H1 (cell line): ENCODE results near the gene CADM2. TPM values are rescaled to one million over a fixed set of nuclear protein-coding genes. Genes with fewer than 3 reads are reported as not detected.

ENCODE experiments used
- CTCF ChIA-PET: fragments of 300-600 bp; sonication (Branson Sonifier 250); formaldehyde crosslinking; loops from one replicate; lab custom pipeline; 2021; ENCODE audit not compliant: partially characterized antibody; lab: Charles Lee
- POLR2A ChIA-PET: fragments of 300-600 bp; sonication (Branson Sonifier 250); formaldehyde crosslinking; loops from one replicate; lab custom pipeline; 2021; ENCODE audit warnings: inconsistent platforms; ENCODE audit not compliant: partially characterized antibody; lab: Charles Lee
- DNase-seq, 2 experiments: peaks; one replicate each; pipeline versions ENCODE4 v3.0.0 to v3.0.0-alpha.2; 2010 to 2022; ENCODE audit warnings: low spot score in 2 of 2, low read depth in 1 of 2, mixed read lengths in 1 of 2
- FAIRE-seq: peaks from 2 replicates; lab custom pipeline; 2011; peaks lifted over from hg19 to GRCh38; lab: Jason Lieb, UNC
- H2AFZ ChIP-seq: 2 replicates; pipeline ENCODE4 v1.8.1; 2012; ENCODE audit warnings: low read length, inconsistent platforms
- H2AK5ac ChIP-seq: 2 replicates; pipeline ENCODE4 v1.6.1; 2013; ENCODE audit warnings: low read depth, low read length
- H2BK120ac ChIP-seq: replicated peaks from 2 replicates; pipeline ENCODE3; 2013; ENCODE audit warnings: low read depth, low read length, inconsistent platforms
- H2BK12ac ChIP-seq: 2 replicates; pipeline ENCODE4 v1.6.1; 2013; ENCODE audit warnings: low read depth, low read length
- H2BK15ac ChIP-seq: 2 replicates; pipeline ENCODE4 v1.6.1; 2013; ENCODE audit warnings: low read length
- H2BK20ac ChIP-seq: 2 replicates; pipeline ENCODE4 v1.6.1; 2013; ENCODE audit warnings: low read length
- H2BK5ac ChIP-seq: 2 replicates; pipeline ENCODE4 v1.6.1; 2013; ENCODE audit warnings: low read depth, low read length
- H3K14ac ChIP-seq: 2 replicates; pipeline ENCODE4 v1.6.1; 2013; ENCODE audit warnings: inconsistent platforms; ENCODE audit not compliant: insufficient read length
- H3K18ac ChIP-seq: 2 replicates; pipeline ENCODE4 v1.6.1; 2013; ENCODE audit warnings: low read length; ENCODE audit errors: extremely low read depth
- H3K23ac ChIP-seq: 2 replicates; pipeline ENCODE4 v1.6.1; 2013; ENCODE audit warnings: inconsistent platforms; ENCODE audit not compliant: insufficient read length
- H3K23me2 ChIP-seq: 2 replicates; pipeline ENCODE4 v1.6.1; 2013; ENCODE audit warnings: low read depth, low read length
- H3K27ac ChIP-seq: 2 replicates; pipeline ENCODE4 v1.6.1; 2011; ENCODE audit warnings: low read depth, low read length, inconsistent platforms
- H3K27me3 ChIP-seq, 4 experiments: replicated peaks in 1 of 4; 1 replicate in 1 of 4; 2 replicates in 3 of 4; pipeline versions ENCODE4 v1.6.1 to v1.8.1; 2011 to 2013; ENCODE audit warnings: low read length in 3 of 4, mild to moderate bottlenecking in 3 of 4, inconsistent platforms in 2 of 4, mixed read lengths in 2 of 4, moderate library complexity in 1 of 4; ENCODE audit not compliant: control insufficient read depth in 3 of 4, insufficient read depth in 3 of 4; ENCODE audit errors: extremely low read depth in 1 of 4
- H3K36me3 ChIP-seq, 4 experiments: 2 replicates each; pipeline versions ENCODE4 v1.6.1 to v1.8.1; 2011 to 2013; ENCODE audit warnings: mild to moderate bottlenecking in 4 of 4, low read length in 3 of 4, moderate library complexity in 2 of 4, control low read depth in 1 of 4, inconsistent platforms in 1 of 4; ENCODE audit not compliant: insufficient read depth in 4 of 4, control insufficient read depth in 2 of 4
- H3K4ac ChIP-seq: replicated peaks from 2 replicates; pipeline ENCODE3; 2013; ENCODE audit warnings: low read length, low read depth, mixed read lengths, inconsistent platforms; ENCODE audit not compliant: insufficient read length
- H3K4me1 ChIP-seq, 4 experiments: replicated peaks in 1 of 4; 1 replicate in 1 of 4; 2 replicates in 3 of 4; pipeline versions ENCODE4 v1.6.1 to v1.8.1; 2011 to 2013; ENCODE audit warnings: low read length in 3 of 4, inconsistent platforms in 2 of 4, mixed read lengths in 1 of 4; ENCODE audit not compliant: insufficient read depth in 4 of 4, control insufficient read depth in 3 of 4
- H3K4me2 ChIP-seq, 2 experiments: 2 replicates each; pipeline versions ENCODE4 v1.6.1 to v1.8.1; 2011 to 2013; ENCODE audit warnings: low read depth in 2 of 2, low read length in 2 of 2, control low read depth in 1 of 2, inconsistent platforms in 1 of 2, mild to moderate bottlenecking in 1 of 2; ENCODE audit not compliant: insufficient read depth in 1 of 2
- H3K4me3 ChIP-seq, 4 experiments: fragments of 200-600, 300-600 bp in 1 of 4; sonication (generic), shearing (Covaris generic), sonication (Bioruptor Twin) in 1 of 4; 2 replicates each; pipeline versions ENCODE4 v1.5.1 to v1.8.1; 2011 to 2016; ENCODE audit warnings: low read length in 4 of 4, low read depth in 3 of 4, control low read depth in 2 of 4, inconsistent platforms in 2 of 4, mild to moderate bottlenecking in 2 of 4, mixed read lengths in 1 of 4, moderate library complexity in 1 of 4; ENCODE audit not compliant: insufficient read depth in 2 of 4; ENCODE audit errors: extremely low read depth in 1 of 4
- H3K56ac ChIP-seq: replicated peaks from 2 replicates; pipeline ENCODE3; 2013; ENCODE audit warnings: low read depth, mild to moderate bottlenecking, mixed read lengths, low read length, inconsistent platforms; ENCODE audit not compliant: insufficient read length
- H3K79me1 ChIP-seq: 2 replicates; pipeline ENCODE4 v1.6.1; 2013; ENCODE audit warnings: low read depth, low read length, control low read depth
- H3K79me2 ChIP-seq, 2 experiments: 2 replicates each; pipeline versions ENCODE4 v1.6.1 to v1.8.1; 2012 to 2013; ENCODE audit warnings: low read length in 2 of 2, mild to moderate bottlenecking in 2 of 2, inconsistent platforms in 1 of 2; ENCODE audit not compliant: insufficient read depth in 2 of 2, control insufficient read depth in 1 of 2
- H3K9ac ChIP-seq, 4 experiments: replicated peaks in 1 of 4; 1 replicate in 1 of 4; 2 replicates in 3 of 4; pipeline versions ENCODE4 v1.6.1 to v1.8.1; 2011 to 2013; ENCODE audit warnings: low read depth in 3 of 4, low read length in 3 of 4, control low read depth in 2 of 4, mild to moderate bottlenecking in 2 of 4, moderate library complexity in 2 of 4, inconsistent platforms in 1 of 4; ENCODE audit errors: extremely low read depth in 1 of 4
- H3K9me3 ChIP-seq, 2 experiments: 2 replicates each; pipeline versions ENCODE4 v1.6.1 to v1.8.1; 2012 to 2013; ENCODE audit warnings: mild to moderate bottlenecking in 2 of 2, moderate library complexity in 2 of 2, control low read depth in 1 of 2, inconsistent platforms in 1 of 2, low read depth in 1 of 2, low read length in 1 of 2, mixed read lengths in 1 of 2; ENCODE audit not compliant: insufficient read depth in 2 of 2
- H4K20me1 ChIP-seq, 2 experiments: replicated peaks in 1 of 2; 2 replicates each; pipeline versions ENCODE3 to v1.8.1; 2011 to 2013; ENCODE audit warnings: inconsistent platforms in 2 of 2, low read length in 2 of 2, mild to moderate bottlenecking in 1 of 2; ENCODE audit not compliant: insufficient read depth in 2 of 2, control insufficient read depth in 1 of 2
- H4K5ac ChIP-seq: 2 replicates; pipeline ENCODE4 v1.6.1; 2013; ENCODE audit warnings: low read length, low read depth, mixed read lengths, inconsistent platforms; ENCODE audit not compliant: insufficient read length
- H4K8ac ChIP-seq: 2 replicates; pipeline ENCODE4 v1.8.0; 2013; ENCODE audit warnings: mild to moderate bottlenecking, moderate library complexity, low read length, inconsistent platforms; ENCODE audit not compliant: insufficient read depth; ENCODE audit errors: extremely low read depth
- H4K91ac ChIP-seq: replicated peaks from 2 replicates; pipeline ENCODE3; 2013; ENCODE audit warnings: low read length, mixed read lengths, inconsistent platforms; ENCODE audit not compliant: insufficient read length
- ASH2L ChIP-seq: fragments of 200-600, 300-600 bp; sonication (generic); IDR thresholded peaks from one replicate; pipeline ENCODE4 v1.7.1; 2017; ENCODE audit warnings: low read length
- CBX8 ChIP-seq: fragments of 300-800, 300-1000 bp; sonication (generic); IDR thresholded peaks from 2 replicates; pipeline ENCODE4 v1.7.1; 2016; ENCODE audit warnings: low read depth, low read length, borderline replicate concordance
- CREB1 ChIP-seq: IDR thresholded peaks from 2 replicates; pipeline ENCODE4 v1.6.1; 2012; ENCODE audit warnings: inconsistent platforms
- FOSL1 ChIP-seq: IDR thresholded peaks from 2 replicates; pipeline ENCODE4 v1.6.1; 2011; ENCODE audit warnings: mild to moderate bottlenecking, low read depth, low read length, moderate library complexity; ENCODE audit not compliant: insufficient read depth
- POU5F1 ChIP-seq: IDR thresholded peaks from 2 replicates; pipeline ENCODE4 v1.6.1; 2011; ENCODE audit warnings: low read depth, mild to moderate bottlenecking, low read length, moderate library complexity
- RFX5 ChIP-seq: IDR thresholded peaks from 2 replicates; pipeline ENCODE4 v1.6.1; 2011; ENCODE audit warnings: low read depth, low read length, improper control_type of control experiment, borderline replicate concordance
- SIX5 ChIP-seq: IDR thresholded peaks from 2 replicates; pipeline ENCODE4 v1.6.1; 2011; ENCODE audit warnings: mild to moderate bottlenecking, low read depth, low read length
- WGBS, 2 experiments: shearing (Covaris generic) in 1 of 2; methylation state at CpG; one replicate each; pipeline versions ENCODE4 v1.1.6 to v1.1.7; 2013 to 2015; ENCODE audit warnings: low lambda C conversion rate in 2 of 2, mixed read lengths in 2 of 2, inconsistent platforms in 1 of 2, low coverage in 1 of 2, missing lambda C conversion rate in 1 of 2; ENCODE audit not compliant: insufficient replicate concordance in 2 of 2, insufficient coverage in 1 of 2, insufficient read length in 1 of 2; ENCODE audit errors: extremely low coverage in 1 of 2, missing lambda C conversion rate in 1 of 2; 5-methylcytosine and 5-hydroxymethylcytosine counted together
- polyA plus RNA-seq, 7 experiments: library from polyadenylated mRNA; depleted of rRNA in 3 of 7; stranded (reverse) in 5 of 7; unstranded in 2 of 7; fragments of >200 nt in 5 of 7; fragments of 200-250 nt in 2 of 7; gene quantifications; 1 replicate in 5 of 7; 2 replicates in 1 of 7; 4 replicates in 1 of 7; pipeline versions ENCODE4 v1.2.1 to v1.2.3, GENCODE V29; 2011 to 2013; ENCODE audit warnings: missing spikeins in 2 of 7, mixed read lengths in 2 of 7
- total RNA-seq: library from RNA; stranded (reverse); fragmentation: NEBNext Ultra II Directional; extraction: Animal tissue kit (Norgen Biotek cat#: 25700); gene quantifications from 2 replicates; pipeline ENCODE4 v1.2.1, GENCODE V29; 2021

The CADM2 gene
- total and polyA plus RNA-seq, 2 of the 8 experiments (the other 6 are each of a cell fraction or from before 2014, with no cell fraction given), result 14.9 to 20.9 TPM

- FAIRE-seq (peak; percentile 7), DNase-seq (no peak)
- Histone ChIP-seq H2BK15ac (no peak overlapping the region), H3K23me2 (no peaks in the 10 kb centered on the region), H3K27me3 (no peaks in the 10 kb centered on the region), H3K14ac (no peak overlapping the region), H3K36me3 (no peaks in the 10 kb centered on the region), H3K4ac (no peak overlapping the region), H3K18ac (no peak overlapping the region), H3K23ac (no peak overlapping the region), H3K79me2 (no peaks in the 10 kb centered on the region), H2BK12ac (peak overlapping the region; percentile 64; the same call in 1 of the 2 replicates), H3K4me2 (peak overlapping the region; percentile 23 to 49; a peak in 3 of 4 replicates), H4K91ac (no peak overlapping the region), H3K79me1 (no peaks in the 10 kb centered on the region), H3K4me1 (peaks cover 0 to 10% (median 2%) of the 10 kb centered on the region in 4 experiments; a peak in 3 of 7 replicates), H3K4me3 (no peak overlapping the region; a peak in 1 of 8 replicates), H2BK5ac (no peak overlapping the region), H2BK20ac (no peak overlapping the region), H3K56ac (no peak overlapping the region), H2AK5ac (no peak overlapping the region), H2BK120ac (peak overlapping the region; percentile 5), H2AFZ (no peak overlapping the region), H4K20me1 (no peaks in the 10 kb centered on the region), H3K27ac (no peak overlapping the region), H3K9ac (no peak overlapping the region; a peak in 1 of 7 replicates), H3K9me3 (no peaks in the 10 kb centered on the region; a peak in 1 of 4 replicates), H4K5ac (no peak overlapping the region), H4K8ac (no peak overlapping the region)
- CTCF ChIA-PET, result interaction anchor here (1.5 kb wide), 1 partner anchor 14 kb away, joined by 3 read pairs; no protein-coding TSS in a partner anchor
- 33% methylated on average over 3 of the region's 3 CpGs; no CpG with 5 or more reads in 1 of the 2 experiments for WGBS, 2 experiments
- POLR2A ChIA-PET, result interaction anchor here (0.6 kb wide), 1 partner anchor 977 kb away, joined by 4 read pairs; no protein-coding TSS in a partner anchor
- TF ChIP-seq CBX8 (no peak), SIX5 (no peak), ASH2L (no peak), FOSL1 (no peak), POU5F1 (no peak), RFX5 (no peak), CREB1 (no peak)
These were observed 931.3 kb downstream of the CADM2 start for GRCh38 chr3:85890043-85890555.
